H1 (cell line): Measurements from ENCODE around the gene SEH1L. TPM values are rescaled to one million over a fixed set of nuclear protein-coding genes. Genes with fewer than 3 reads are reported as not detected.

Source experiments
- CTCF ChIA-PET: fragments of 300-600 bp; sonication (Branson Sonifier 250); formaldehyde crosslinking; loops from one replicate; lab custom pipeline; 2021; ENCODE audit not compliant: partially characterized antibody; lab: Charles Lee
- POLR2A ChIA-PET: fragments of 300-600 bp; sonication (Branson Sonifier 250); formaldehyde crosslinking; loops from one replicate; lab custom pipeline; 2021; ENCODE audit warnings: inconsistent platforms; ENCODE audit not compliant: partially characterized antibody; lab: Charles Lee
- DNase-seq, 2 experiments: peaks; one replicate each; pipeline versions ENCODE4 v3.0.0 to v3.0.0-alpha.2; 2010 to 2022; ENCODE audit warnings: low spot score in 2 of 2, low read depth in 1 of 2, mixed read lengths in 1 of 2
- FAIRE-seq: peaks from 2 replicates; lab custom pipeline; 2011; peaks lifted over from hg19 to GRCh38; lab: Jason Lieb, UNC
- H2AFZ ChIP-seq: 2 replicates; pipeline ENCODE4 v1.8.1; 2012; ENCODE audit warnings: low read length, inconsistent platforms
- H2AK5ac ChIP-seq: 2 replicates; pipeline ENCODE4 v1.6.1; 2013; ENCODE audit warnings: low read depth, low read length
- H2BK120ac ChIP-seq: replicated peaks from 2 replicates; pipeline ENCODE3; 2013; ENCODE audit warnings: low read depth, low read length, inconsistent platforms
- H2BK12ac ChIP-seq: 2 replicates; pipeline ENCODE4 v1.6.1; 2013; ENCODE audit warnings: low read depth, low read length
- H2BK15ac ChIP-seq: 2 replicates; pipeline ENCODE4 v1.6.1; 2013; ENCODE audit warnings: low read length
- H2BK20ac ChIP-seq: 2 replicates; pipeline ENCODE4 v1.6.1; 2013; ENCODE audit warnings: low read length
- H2BK5ac ChIP-seq: 2 replicates; pipeline ENCODE4 v1.6.1; 2013; ENCODE audit warnings: low read depth, low read length
- H3K14ac ChIP-seq: 2 replicates; pipeline ENCODE4 v1.6.1; 2013; ENCODE audit warnings: inconsistent platforms; ENCODE audit not compliant: insufficient read length
- H3K18ac ChIP-seq: 2 replicates; pipeline ENCODE4 v1.6.1; 2013; ENCODE audit warnings: low read length; ENCODE audit errors: extremely low read depth
- H3K23ac ChIP-seq: 2 replicates; pipeline ENCODE4 v1.6.1; 2013; ENCODE audit warnings: inconsistent platforms; ENCODE audit not compliant: insufficient read length
- H3K23me2 ChIP-seq: 2 replicates; pipeline ENCODE4 v1.6.1; 2013; ENCODE audit warnings: low read depth, low read length
- H3K27ac ChIP-seq: 2 replicates; pipeline ENCODE4 v1.6.1; 2011; ENCODE audit warnings: low read depth, low read length, inconsistent platforms
- H3K27me3 ChIP-seq, 4 experiments: replicated peaks in 1 of 4; 1 replicate in 1 of 4; 2 replicates in 3 of 4; pipeline versions ENCODE4 v1.6.1 to v1.8.1; 2011 to 2013; ENCODE audit warnings: low read length in 3 of 4, mild to moderate bottlenecking in 3 of 4, inconsistent platforms in 2 of 4, mixed read lengths in 2 of 4, moderate library complexity in 1 of 4; ENCODE audit not compliant: control insufficient read depth in 3 of 4, insufficient read depth in 3 of 4; ENCODE audit errors: extremely low read depth in 1 of 4
- H3K36me3 ChIP-seq, 4 experiments: 2 replicates each; pipeline versions ENCODE4 v1.6.1 to v1.8.1; 2011 to 2013; ENCODE audit warnings: mild to moderate bottlenecking in 4 of 4, low read length in 3 of 4, moderate library complexity in 2 of 4, control low read depth in 1 of 4, inconsistent platforms in 1 of 4; ENCODE audit not compliant: insufficient read depth in 4 of 4, control insufficient read depth in 2 of 4
- H3K4ac ChIP-seq: replicated peaks from 2 replicates; pipeline ENCODE3; 2013; ENCODE audit warnings: low read length, low read depth, mixed read lengths, inconsistent platforms; ENCODE audit not compliant: insufficient read length
- H3K4me1 ChIP-seq, 4 experiments: replicated peaks in 1 of 4; 1 replicate in 1 of 4; 2 replicates in 3 of 4; pipeline versions ENCODE4 v1.6.1 to v1.8.1; 2011 to 2013; ENCODE audit warnings: low read length in 3 of 4, inconsistent platforms in 2 of 4, mixed read lengths in 1 of 4; ENCODE audit not compliant: insufficient read depth in 4 of 4, control insufficient read depth in 3 of 4
- H3K4me2 ChIP-seq, 2 experiments: 2 replicates each; pipeline versions ENCODE4 v1.6.1 to v1.8.1; 2011 to 2013; ENCODE audit warnings: low read depth in 2 of 2, low read length in 2 of 2, control low read depth in 1 of 2, inconsistent platforms in 1 of 2, mild to moderate bottlenecking in 1 of 2; ENCODE audit not compliant: insufficient read depth in 1 of 2
- H3K4me3 ChIP-seq, 4 experiments: fragments of 200-600, 300-600 bp in 1 of 4; sonication (generic), shearing (Covaris generic), sonication (Bioruptor Twin) in 1 of 4; 2 replicates each; pipeline versions ENCODE4 v1.5.1 to v1.8.1; 2011 to 2016; ENCODE audit warnings: low read length in 4 of 4, low read depth in 3 of 4, control low read depth in 2 of 4, inconsistent platforms in 2 of 4, mild to moderate bottlenecking in 2 of 4, mixed read lengths in 1 of 4, moderate library complexity in 1 of 4; ENCODE audit not compliant: insufficient read depth in 2 of 4; ENCODE audit errors: extremely low read depth in 1 of 4
- H3K56ac ChIP-seq: replicated peaks from 2 replicates; pipeline ENCODE3; 2013; ENCODE audit warnings: low read depth, mild to moderate bottlenecking, mixed read lengths, low read length, inconsistent platforms; ENCODE audit not compliant: insufficient read length
- H3K79me1 ChIP-seq: 2 replicates; pipeline ENCODE4 v1.6.1; 2013; ENCODE audit warnings: low read depth, low read length, control low read depth
- H3K79me2 ChIP-seq, 2 experiments: 2 replicates each; pipeline versions ENCODE4 v1.6.1 to v1.8.1; 2012 to 2013; ENCODE audit warnings: low read length in 2 of 2, mild to moderate bottlenecking in 2 of 2, inconsistent platforms in 1 of 2; ENCODE audit not compliant: insufficient read depth in 2 of 2, control insufficient read depth in 1 of 2
- H3K9ac ChIP-seq, 4 experiments: replicated peaks in 1 of 4; 1 replicate in 1 of 4; 2 replicates in 3 of 4; pipeline versions ENCODE4 v1.6.1 to v1.8.1; 2011 to 2013; ENCODE audit warnings: low read depth in 3 of 4, low read length in 3 of 4, control low read depth in 2 of 4, mild to moderate bottlenecking in 2 of 4, moderate library complexity in 2 of 4, inconsistent platforms in 1 of 4; ENCODE audit errors: extremely low read depth in 1 of 4
- H3K9me3 ChIP-seq, 2 experiments: 2 replicates each; pipeline versions ENCODE4 v1.6.1 to v1.8.1; 2012 to 2013; ENCODE audit warnings: mild to moderate bottlenecking in 2 of 2, moderate library complexity in 2 of 2, control low read depth in 1 of 2, inconsistent platforms in 1 of 2, low read depth in 1 of 2, low read length in 1 of 2, mixed read lengths in 1 of 2; ENCODE audit not compliant: insufficient read depth in 2 of 2
- H4K20me1 ChIP-seq, 2 experiments: replicated peaks in 1 of 2; 2 replicates each; pipeline versions ENCODE3 to v1.8.1; 2011 to 2013; ENCODE audit warnings: inconsistent platforms in 2 of 2, low read length in 2 of 2, mild to moderate bottlenecking in 1 of 2; ENCODE audit not compliant: insufficient read depth in 2 of 2, control insufficient read depth in 1 of 2
- H4K5ac ChIP-seq: 2 replicates; pipeline ENCODE4 v1.6.1; 2013; ENCODE audit warnings: low read length, low read depth, mixed read lengths, inconsistent platforms; ENCODE audit not compliant: insufficient read length
- H4K8ac ChIP-seq: 2 replicates; pipeline ENCODE4 v1.8.0; 2013; ENCODE audit warnings: mild to moderate bottlenecking, moderate library complexity, low read length, inconsistent platforms; ENCODE audit not compliant: insufficient read depth; ENCODE audit errors: extremely low read depth
- H4K91ac ChIP-seq: replicated peaks from 2 replicates; pipeline ENCODE3; 2013; ENCODE audit warnings: low read length, mixed read lengths, inconsistent platforms; ENCODE audit not compliant: insufficient read length
- CREB1 ChIP-seq: IDR thresholded peaks from 2 replicates; pipeline ENCODE4 v1.6.1; 2012; ENCODE audit warnings: inconsistent platforms
- KDM4A ChIP-seq: IDR thresholded peaks from one replicate; pipeline ENCODE4 v1.7.1; 2012; ENCODE audit warnings: low read depth, mild to moderate bottlenecking, moderate library complexity, low read length, inconsistent platforms; ENCODE audit not compliant: severe bottlenecking
- MAX ChIP-seq: IDR thresholded peaks from 2 replicates; pipeline ENCODE4 v1.6.1; 2012; ENCODE audit warnings: inconsistent platforms
- NANOG ChIP-seq: IDR thresholded peaks from 2 replicates; pipeline ENCODE4 v1.6.1; 2011; ENCODE audit warnings: low read length, low read depth, mild to moderate bottlenecking, inconsistent platforms; ENCODE audit not compliant: insufficient read depth, poor library complexity, severe bottlenecking
- RBBP5 ChIP-seq: IDR thresholded peaks from 2 replicates; pipeline ENCODE4 v1.7.1; 2012; ENCODE audit warnings: low read depth, mild to moderate bottlenecking, inconsistent platforms, low read length, moderate library complexity, borderline replicate concordance
- RFX5 ChIP-seq: IDR thresholded peaks from 2 replicates; pipeline ENCODE4 v1.6.1; 2011; ENCODE audit warnings: low read depth, low read length, improper control_type of control experiment, borderline replicate concordance
- TAF7 ChIP-seq: optimal IDR thresholded peaks from 2 replicates; pipeline ENCODE3; 2011; ENCODE audit warnings: low read depth, mild to moderate bottlenecking, inconsistent platforms, low read length, moderate library complexity, borderline replicate concordance
- TCF12 ChIP-seq: IDR thresholded peaks from 2 replicates; pipeline ENCODE4 v1.6.1; 2011; ENCODE audit warnings: low read depth, mild to moderate bottlenecking, low read length
- WGBS, 2 experiments: shearing (Covaris generic) in 1 of 2; methylation state at CpG; one replicate each; pipeline versions ENCODE4 v1.1.6 to v1.1.7; 2013 to 2015; ENCODE audit warnings: low lambda C conversion rate in 2 of 2, mixed read lengths in 2 of 2, inconsistent platforms in 1 of 2, low coverage in 1 of 2, missing lambda C conversion rate in 1 of 2; ENCODE audit not compliant: insufficient replicate concordance in 2 of 2, insufficient coverage in 1 of 2, insufficient read length in 1 of 2; ENCODE audit errors: extremely low coverage in 1 of 2, missing lambda C conversion rate in 1 of 2; 5-methylcytosine and 5-hydroxymethylcytosine counted together
- polyA plus RNA-seq, 7 experiments: library from polyadenylated mRNA; depleted of rRNA in 3 of 7; stranded (reverse) in 5 of 7; unstranded in 2 of 7; fragments of >200 nt in 5 of 7; fragments of 200-250 nt in 2 of 7; gene quantifications; 1 replicate in 5 of 7; 2 replicates in 1 of 7; 4 replicates in 1 of 7; pipeline versions ENCODE4 v1.2.1 to v1.2.3, GENCODE V29; 2011 to 2013; ENCODE audit warnings: missing spikeins in 2 of 7, mixed read lengths in 2 of 7
- total RNA-seq: library from RNA; stranded (reverse); fragmentation: NEBNext Ultra II Directional; extraction: Animal tissue kit (Norgen Biotek cat#: 25700); gene quantifications from 2 replicates; pipeline ENCODE4 v1.2.1, GENCODE V29; 2021

Gene SEH1L
- total and polyA plus RNA-seq, 2 of the 8 experiments (the other 6 are each of a cell fraction or from before 2014, with no cell fraction given) = 41.7 to 96.7 TPM

GRCh38 chr18:12948050-12948804 is 416 bp downstream of the SEH1L start:
- Histone ChIP-seq H3K36me3 (peaks cover 0 to 6% (median 3%) of the 10 kb centered on the region in 4 experiments; a peak in 2 of 8 replicates), H2AFZ (0 out of 2 replicates have a peak overlapping the region, but pooled peaks have one; percentile 47), H3K23me2 (peaks cover 7% of the 10 kb centered on the region), H3K14ac (no peak overlapping the region), H3K18ac (peak overlapping the region; percentile 95), H3K4me3 (peak overlapping the region; percentile 68 to 90 (median 80)), H2BK20ac (no peak overlapping the region), H3K4me2 (peak overlapping the region; percentile 70 to 82), H4K5ac (peak overlapping the region; percentile 95), H3K27ac (peak overlapping the region; percentile 88), H3K9me3 (peaks cover 0 to 3% of the 10 kb centered on the region in 2 experiments; a peak in 1 of 4 replicates), H3K4me1 (peaks cover 0 to 3% (median 2%) of the 10 kb centered on the region in 4 experiments; a peak in 2 of 7 replicates), H3K23ac (no peak overlapping the region), H2BK120ac (no peak overlapping the region), H3K56ac (peak overlapping the region; percentile 90), H3K4ac (peak overlapping the region; percentile 100), H2BK15ac (0 out of 2 replicates have a peak overlapping the region, but pooled peaks have one; percentile 81), H2AK5ac (no peak overlapping the region), H3K79me1 (peaks cover 3% of the 10 kb centered on the region; the same call in 1 of the 2 replicates), H3K79me2 (peaks cover 7 to 39% of the 10 kb centered on the region in 2 experiments; a peak in 3 of 4 replicates), H2BK12ac (no peak overlapping the region), H4K8ac (peak overlapping the region; percentile 98; the same call in 1 of the 2 replicates), H3K9ac (peak overlapping the region; percentile 70 to 91 (median 86)), H3K27me3 (no peaks in the 10 kb centered on the region), H4K20me1 (peaks cover 0 to 5% of the 10 kb centered on the region in 2 experiments), H2BK5ac (peak overlapping the region; percentile 97), H4K91ac (peak overlapping the region; percentile 99)
- DNase-seq (peak in 1 of 2 experiments; percentile 66), FAIRE-seq (no peak)
- CTCF ChIA-PET = no interaction called here
- POLR2A ChIA-PET = interaction anchor here (0.8 to 1.3 kb wide), 11 partner anchors 10 to 1163 kb away, joined by 3 to 7 read pairs (median 4); partner anchors contain the start of genes CEP192, PRELID3A and PTPN2
- 6% methylated on average over 50 of the region's 81 CpGs; no CpG with 5 or more reads in 1 of the 2 experiments for whole genome bisulfite sequencing, 2 experiments
- TF ChIP-seq CREB1 = peak; percentile 5
- peak; percentile 81 for TF ChIP-seq KDM4A
- no peak for TF ChIP-seq NANOG
- peak; percentile 98 for TF ChIP-seq MAX
- TF ChIP-seq TAF7 = no peak
- no peak for TF ChIP-seq TCF12
- no peak for TF ChIP-seq RFX5
- peak; percentile 88 for TF ChIP-seq RBBP5
